WTC11 (cell line): Measurements from ENCODE around the gene BAIAP3.

Experiments
- CTCF ChIP-seq: fragments of 200-600 bp; IDR thresholded peaks from 2 replicates; pipeline ENCODE4 v1.8.0; 2022; ENCODE audit warnings: antibody characterized with exemption
- KAT7 ChIP-seq: sonication (generic); formaldehyde crosslinking; IDR thresholded peaks from 2 replicates; pipeline ENCODE4 v1.8.1; 2023; ENCODE audit warnings: missing genetic modification reagents, mild to moderate bottlenecking, borderline replicate concordance
- ZNF121 ChIP-seq: sonication (generic); formaldehyde crosslinking; IDR thresholded peaks from 2 replicates; pipeline ENCODE4 v1.8.0; 2023; ENCODE audit warnings: missing genetic modification reagents

GRCh38 chr16:1336619-1337018 lies 3.2 kb downstream of the BAIAP3 start:
- TF ChIP-seq CTCF: no peak
- no peak for TF ChIP-seq KAT7 (CRISPR knock-in tag)
- no peak for TF ChIP-seq ZNF121 (CRISPR knock-in tag)
